Endodermal cell (in vitro differentiated cells): ENCODE measurements around the gene VPS13D. TPM values are rescaled to one million over a fixed set of nuclear protein-coding genes. Genes with fewer than 3 reads are reported as not detected.

Experiments used
- DNase-seq: peaks from one replicate; pipeline ENCODE4 v3.0.0-alpha.2; 2017
- H3K27ac ChIP-seq: 2 replicates; pipeline ENCODE4 v1.5.1; 2013; ENCODE audit warnings: mild to moderate bottlenecking, low read depth, low read length, moderate library complexity
- H3K27me3 ChIP-seq: 2 replicates; pipeline ENCODE4 v1.6.1; 2013; ENCODE audit warnings: mild to moderate bottlenecking, low read length, moderate library complexity; ENCODE audit not compliant: insufficient read depth, control insufficient read depth, poor library complexity, severe bottlenecking
- H3K36me3 ChIP-seq: 2 replicates; pipeline ENCODE4 v1.7.0; 2013; ENCODE audit warnings: mild to moderate bottlenecking, low read length, moderate library complexity; ENCODE audit not compliant: control insufficient read depth, insufficient read depth
- H3K4me1 ChIP-seq: one replicate; pipeline ENCODE4 v1.7.0; 2013; ENCODE audit warnings: low read length; ENCODE audit not compliant: control insufficient read depth, insufficient read depth
- H3K4me3 ChIP-seq: 2 replicates; pipeline ENCODE4 v1.5.1; 2013; ENCODE audit warnings: mild to moderate bottlenecking, low read length, moderate library complexity
- H3K9ac ChIP-seq: 2 replicates; pipeline ENCODE4 v1.6.1; 2013; ENCODE audit warnings: mild to moderate bottlenecking, low read length, moderate library complexity; ENCODE audit not compliant: poor library complexity, severe bottlenecking; ENCODE audit errors: extremely low read depth
- H3K9me3 ChIP-seq: 2 replicates; pipeline ENCODE4 v1.6.1; 2013; ENCODE audit warnings: mild to moderate bottlenecking, low read length, moderate library complexity; ENCODE audit not compliant: control insufficient read depth
- H3K27ac Mint-ChIP-seq: 2 replicates; pipeline ENCODE4 v1.8.0; 2020; ENCODE audit warnings: mixed read lengths
- H3K27me3 Mint-ChIP-seq: 2 replicates; pipeline ENCODE4 v1.8.0; 2021; ENCODE audit warnings: mild to moderate bottlenecking, mixed read lengths; ENCODE audit not compliant: insufficient read depth
- H3K36me3 Mint-ChIP-seq: 2 replicates; pipeline ENCODE4 v1.8.0; 2020; ENCODE audit warnings: low read depth, mixed read lengths
- H3K4me1 Mint-ChIP-seq: 2 replicates; pipeline ENCODE4 v1.8.0; 2020; ENCODE audit warnings: mixed read lengths
- H3K4me3 Mint-ChIP-seq: 2 replicates; pipeline ENCODE4 v1.8.0; 2020; ENCODE audit warnings: mild to moderate bottlenecking, moderate library complexity, mixed read lengths
- H3K9me3 Mint-ChIP-seq: 2 replicates; pipeline ENCODE4 v1.8.0; 2020; ENCODE audit warnings: mild to moderate bottlenecking, mixed read lengths
- WGBS, 2 experiments: methylation state at CpG; one replicate each; pipeline versions ENCODE4 v1.1.5 to v1.1.7; 2013; ENCODE audit warnings: missing lambda C conversion rate in 2 of 2, mixed read lengths in 1 of 2; ENCODE audit not compliant: insufficient coverage in 1 of 2, insufficient read length in 1 of 2; 5-methylcytosine and 5-hydroxymethylcytosine counted together
- total RNA-seq, 2 donors: library from RNA; stranded (reverse); fragmentation: NEBNext Ultra II Directional in 1 of 2; extraction: Animal tissue kit (Norgen Biotek cat#: 25700) in 1 of 2; gene quantifications; 2 replicates in 1 of 2; 3 replicates in 1 of 2; pipeline ENCODE4 v1.2.1, GENCODE V29; 2021
- TF ChIP-seq, protein P1 (sequence below): fragments of 200-600 bp; sonication (generic); conservative IDR thresholded peaks from 2 replicates; pipeline ENCODE4 v1.5.0; 2021; ENCODE audit warnings: antibody characterized with exemption, mild to moderate bottlenecking

VPS13D gene
- total RNA-seq, 2 donors from 2014 or later: 32.5 to 36.7 TPM

GRCh38 chr1:12358499-12358898 lies 128.7 kb downstream of the VPS13D start:
- Mint-ChIP-seq H3K9me3 (no peaks in the 10 kb centered on the region), H3K27ac (no peak overlapping the region), H3K4me1 (peaks cover 9% of the 10 kb centered on the region), H3K27me3 (no peaks in the 10 kb centered on the region), H3K36me3 (peaks cover 57% of the 10 kb centered on the region), H3K4me3 (no peak overlapping the region)
- Histone ChIP-seq H3K4me1 (peaks cover 10% of the 10 kb centered on the region), H3K27ac (no peak overlapping the region), H3K27me3 (no peaks in the 10 kb centered on the region), H3K9me3 (no peaks in the 10 kb centered on the region), H3K4me3 (no peak overlapping the region), H3K36me3 (peaks cover 53% of the 10 kb centered on the region), H3K9ac (no peak overlapping the region)
- no peak for DNase-seq
- 78 to 82% methylated on average over 4 to 6 of the region's 6 CpGs for WGBS, 2 experiments
- TF ChIP-seq, protein P1, sequence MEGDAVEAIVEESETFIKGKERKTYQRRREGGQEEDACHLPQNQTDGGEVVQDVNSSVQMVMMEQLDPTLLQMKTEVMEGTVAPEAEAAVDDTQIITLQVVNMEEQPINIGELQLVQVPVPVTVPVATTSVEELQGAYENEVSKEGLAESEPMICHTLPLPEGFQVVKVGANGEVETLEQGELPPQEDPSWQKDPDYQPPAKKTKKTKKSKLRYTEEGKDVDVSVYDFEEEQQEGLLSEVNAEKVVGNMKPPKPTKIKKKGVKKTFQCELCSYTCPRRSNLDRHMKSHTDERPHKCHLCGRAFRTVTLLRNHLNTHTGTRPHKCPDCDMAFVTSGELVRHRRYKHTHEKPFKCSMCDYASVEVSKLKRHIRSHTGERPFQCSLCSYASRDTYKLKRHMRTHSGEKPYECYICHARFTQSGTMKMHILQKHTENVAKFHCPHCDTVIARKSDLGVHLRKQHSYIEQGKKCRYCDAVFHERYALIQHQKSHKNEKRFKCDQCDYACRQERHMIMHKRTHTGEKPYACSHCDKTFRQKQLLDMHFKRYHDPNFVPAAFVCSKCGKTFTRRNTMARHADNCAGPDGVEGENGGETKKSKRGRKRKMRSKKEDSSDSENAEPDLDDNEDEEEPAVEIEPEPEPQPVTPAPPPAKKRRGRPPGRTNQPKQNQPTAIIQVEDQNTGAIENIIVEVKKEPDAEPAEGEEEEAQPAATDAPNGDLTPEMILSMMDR: no peak

GRCh38 chr1:12359359-12360133 lies 129.7 kb downstream of the VPS13D start:
- 94 to 100% methylated on average over 1 to 3 of the region's 3 CpGs for WGBS, 2 experiments
- H3K27ac Mint-ChIP-seq: no peak overlapping the region
- H3K4me3 Mint-ChIP-seq: no peak overlapping the region
- no peak overlapping the region for H3K9ac ChIP-seq
- peaks cover 9% of the 10 kb centered on the region for H3K4me1 Mint-ChIP-seq
- H3K4me1 ChIP-seq: peaks cover 10% of the 10 kb centered on the region
- H3K27me3 ChIP-seq: no peaks in the 10 kb centered on the region
- peaks cover 59% of the 10 kb centered on the region for H3K36me3 ChIP-seq
- H3K9me3 ChIP-seq: no peaks in the 10 kb centered on the region
- H3K4me3 ChIP-seq: no peak overlapping the region
- H3K9me3 Mint-ChIP-seq: no peaks in the 10 kb centered on the region
- H3K27ac ChIP-seq: no peak overlapping the region
- peaks cover 58% of the 10 kb centered on the region for H3K36me3 Mint-ChIP-seq
- TF ChIP-seq, protein P1: no peak
- no peaks in the 10 kb centered on the region for H3K27me3 Mint-ChIP-seq
- DNase-seq: no peak

GRCh38 chr1:12368646-12369045 lies 138.8 kb downstream of the VPS13D start:
- H3K9me3 Mint-ChIP-seq: no peaks in the 10 kb centered on the region
- Histone ChIP-seq H3K9me3 (no peaks in the 10 kb centered on the region), H3K27ac (no peak overlapping the region), H3K9ac (no peak overlapping the region), H3K36me3 (peaks cover 23% of the 10 kb centered on the region), H3K4me3 (no peak overlapping the region), H3K4me1 (peaks cover 8% of the 10 kb centered on the region), H3K27me3 (no peaks in the 10 kb centered on the region)
- H3K27ac Mint-ChIP-seq: no peak overlapping the region
- H3K36me3 Mint-ChIP-seq: peaks cover 30% of the 10 kb centered on the region
- no peaks in the 10 kb centered on the region for H3K27me3 Mint-ChIP-seq
- TF ChIP-seq, protein P1: no peak
- no peak for DNase-seq
- H3K4me1 Mint-ChIP-seq: peaks cover 25% of the 10 kb centered on the region
- WGBS, 2 experiments: 98% methylated on average over 2 of the region's 2 CpGs; no CpG with 5 or more reads in 1 of the 2 experiments
- H3K4me3 Mint-ChIP-seq: no peak overlapping the region
